Calu3 (cell line): ENCODE results near the gene SFMBT2. TPM values are rescaled to one million over a fixed set of nuclear protein-coding genes. Genes with fewer than 3 reads are reported as not detected.

Source experiments
- BruUV-seq: library from RNA; stranded (reverse); fragments of 400-500 nt; replicated peaks from 2 replicates; lab custom pipeline; 2021; lab: Mats Ljungman, UMichigan
- CTCF ChIA-PET: fragments of 300-600 bp; sonication (Branson Sonifier 250); formaldehyde crosslinking; loops from one replicate; lab custom pipeline; 2022; ENCODE audit warnings: antibody characterized with exemption; lab: Charles Lee
- DNase-seq: peaks from one replicate; pipeline ENCODE4 v3.0.0; 2022
- H3K27ac Mint-ChIP-seq: one replicate; pipeline ENCODE4 v1.8.0; 2022; ENCODE audit warnings: mixed read lengths; ENCODE audit not compliant: unreplicated experiment
- H3K27me3 Mint-ChIP-seq: one replicate; pipeline ENCODE4 v1.8.0; 2022; ENCODE audit warnings: mixed read lengths; ENCODE audit not compliant: unreplicated experiment
- H3K36me3 Mint-ChIP-seq: one replicate; pipeline ENCODE4 v1.8.0; 2022; ENCODE audit warnings: mild to moderate bottlenecking, moderate library complexity, mixed read lengths; ENCODE audit not compliant: insufficient read depth, unreplicated experiment
- H3K4me1 Mint-ChIP-seq: one replicate; pipeline ENCODE4 v1.8.0; 2022; ENCODE audit warnings: mild to moderate bottlenecking, low read depth, mixed read lengths; ENCODE audit not compliant: unreplicated experiment
- H3K4me3 Mint-ChIP-seq: one replicate; pipeline ENCODE4 v1.8.0; 2022; ENCODE audit warnings: mild to moderate bottlenecking, low read depth, moderate library complexity, mixed read lengths; ENCODE audit not compliant: unreplicated experiment
- H3K9me3 Mint-ChIP-seq: one replicate; pipeline ENCODE4 v1.8.0; 2022; ENCODE audit warnings: low read depth, mixed read lengths; ENCODE audit not compliant: unreplicated experiment
- CTCF ChIP-seq: fragments of 200-600 bp; IDR thresholded peaks from one replicate; pipeline ENCODE4 v1.8.0; 2022; ENCODE audit warnings: antibody characterized with exemption; ENCODE audit not compliant: unreplicated experiment
- intact Hi-C: fragments of 100-400 bp; cut with micrococcal nuclease; formaldehyde crosslinking; loops from one replicate; pipeline ENCODE4 v1.10.0; 2022; ENCODE audit not compliant: unreplicated experiment
- total RNA-seq: library from RNA; stranded (reverse); gene quantifications from 2 replicates; pipeline ENCODE4 v1.2.3, GENCODE V29; 2022

The SFMBT2 gene
- total RNA-seq, 1 experiment from 2014 or later = 0.64 TPM

- TF ChIP-seq CTCF = no peak
- peaks cover 49% of the 10 kb centered on the region for H3K27me3 Mint-ChIP-seq
- H3K27ac Mint-ChIP-seq = no peak overlapping the region
These were observed 1.5 kb upstream of the SFMBT2 start for GRCh38 chr10:7412237-7412927.

GRCh38 chr10:7411671-7412128, 866 bp upstream of the SFMBT2 start:
- Mint-ChIP-seq H3K36me3 (peaks cover 22% of the 10 kb centered on the region), H3K9me3 (no peaks in the 10 kb centered on the region), H3K4me1 (peaks cover 17% of the 10 kb centered on the region), H3K27ac (no peak overlapping the region), H3K4me3 (peak overlapping the region; percentile 75), H3K27me3 (peaks cover 47% of the 10 kb centered on the region)
- BruUV-seq = no TSS peak
- intact Hi-C loops = no loop called here
- DNase-seq = no peak
- CTCF ChIA-PET = no interaction called here
- no peak for TF ChIP-seq CTCF

More at GRCh38 chr10:7412237-7412927, 1.5 kb upstream of the SFMBT2 start:
- no peak for DNase-seq
- Mint-ChIP-seq H3K9me3 (no peaks in the 10 kb centered on the region), H3K4me1 (peaks cover 17% of the 10 kb centered on the region), H3K36me3 (peaks cover 22% of the 10 kb centered on the region), H3K4me3 (no peak overlapping the region)
- intact Hi-C loops = no loop called here
- no TSS peak for BruUV-seq
- CTCF ChIA-PET = no interaction called here

- Mint-ChIP-seq H3K27ac (no peak overlapping the region), H3K36me3 (peaks cover 22% of the 10 kb centered on the region), H3K9me3 (no peaks in the 10 kb centered on the region), H3K4me3 (peak overlapping the region; percentile 75), H3K4me1 (peaks cover 17% of the 10 kb centered on the region), H3K27me3 (peaks cover 52% of the 10 kb centered on the region)
- no peak for TF ChIP-seq CTCF
- CTCF ChIA-PET = interaction anchor here (0.6 to 1.9 kb wide), 13 partner anchors 34 to 879 kb away, joined by 3 to 10 read pairs (median 4); no protein-coding TSS in a partner anchor
- BruUV-seq = no TSS peak
- DNase-seq = peak; percentile 11
- intact Hi-C loops = no loop called here
These were observed 453 bp downstream of the SFMBT2 start for GRCh38 chr10:7410301-7410861.

- peaks cover 17% of the 10 kb centered on the region for H3K4me1 Mint-ChIP-seq
- H3K9me3 Mint-ChIP-seq = no peaks in the 10 kb centered on the region
- intact Hi-C loops = loop anchor here (2.0 kb wide), 1 partner anchor 153 kb away; no protein-coding TSS in a partner anchor
- CTCF ChIA-PET = interaction anchor here (1.0 to 1.9 kb wide), 3 partner anchors 33 to 288 kb away, joined by 3 to 10 read pairs (median 7); no protein-coding TSS in a partner anchor
- peak overlapping the region; percentile 75 for H3K4me3 Mint-ChIP-seq
- BruUV-seq = no TSS peak
- TF ChIP-seq CTCF = no peak
- H3K36me3 Mint-ChIP-seq = peaks cover 22% of the 10 kb centered on the region
- H3K27ac Mint-ChIP-seq = no peak overlapping the region
- H3K27me3 Mint-ChIP-seq = peaks cover 58% of the 10 kb centered on the region
- no peak for DNase-seq
These were observed 1.1 kb downstream of the SFMBT2 start for GRCh38 chr10:7409732-7410168.
